GM06990 (cell line): ENCODE measurements around the gene MTMR3.

Experiments
- DNase-seq: peaks from one replicate; pipeline ENCODE4 v3.0.0-alpha.2; 2011; ENCODE audit not compliant: insufficient read length; ENCODE audit errors: extremely low read depth
- H3K27me3 ChIP-seq: replicated peaks from 2 replicates; pipeline ENCODE4 v1.6.0; 2011; ENCODE audit warnings: low read length; ENCODE audit not compliant: control insufficient read depth, insufficient read depth
- H3K36me3 ChIP-seq: 2 replicates; pipeline ENCODE4 v1.5.1; 2011; ENCODE audit warnings: low read length; ENCODE audit not compliant: control insufficient read depth, insufficient read depth
- H3K4me3 ChIP-seq: replicated peaks from 2 replicates; pipeline ENCODE4 v1.5.1; 2011; ENCODE audit warnings: low read depth, mild to moderate bottlenecking, control low read depth, low read length
- CTCF ChIP-seq: IDR thresholded peaks from 2 replicates; pipeline ENCODE4 v1.5.1; 2011; ENCODE audit warnings: low read length, control low read depth, mild to moderate bottlenecking, inconsistent platforms; ENCODE audit not compliant: insufficient read depth, poor library complexity, severe bottlenecking

Gene MTMR3

GRCh38 chr22:29998627-29999384 is 115.8 kb downstream of the MTMR3 start:
- no peak overlapping the region for H3K4me3 ChIP-seq
- TF ChIP-seq CTCF: peak; percentile 13
- DNase-seq: no peak
- no peaks in the 10 kb centered on the region for H3K27me3 ChIP-seq
- peaks cover 3% of the 10 kb centered on the region; the same call in 1 of the 2 replicates for H3K36me3 ChIP-seq

- H3K36me3 ChIP-seq: peaks cover 6% of the 10 kb centered on the region
- TF ChIP-seq CTCF: no peak
- no peak overlapping the region for H3K4me3 ChIP-seq
- no peaks in the 10 kb centered on the region for H3K27me3 ChIP-seq
- no peak for DNase-seq
These were observed 117.6 kb downstream of the MTMR3 start for GRCh38 chr22:30000566-30000965.

- no peak for TF ChIP-seq CTCF
- DNase-seq: no peak
- Histone ChIP-seq H3K4me3 (no peak overlapping the region), H3K36me3 (peaks cover 6% of the 10 kb centered on the region), H3K27me3 (no peaks in the 10 kb centered on the region)
These were observed 118.5 kb downstream of the MTMR3 start for GRCh38 chr22:30001459-30001858.

GRCh38 chr22:30002861-30003486 is 120.0 kb downstream of the MTMR3 start:
- Histone ChIP-seq H3K4me3 (no peak overlapping the region), H3K36me3 (peaks cover 11% of the 10 kb centered on the region), H3K27me3 (no peaks in the 10 kb centered on the region)
- TF ChIP-seq CTCF: no peak
- DNase-seq: no peak

GRCh38 chr22:30004101-30004500 is 121.1 kb downstream of the MTMR3 start:
- Histone ChIP-seq H3K4me3 (no peak overlapping the region), H3K27me3 (no peaks in the 10 kb centered on the region), H3K36me3 (peaks cover 11% of the 10 kb centered on the region)
- TF ChIP-seq CTCF: no peak
- no peak for DNase-seq

- peaks cover 11% of the 10 kb centered on the region for H3K36me3 ChIP-seq
- no peak for DNase-seq
- H3K27me3 ChIP-seq: no peaks in the 10 kb centered on the region
- TF ChIP-seq CTCF: no peak
- H3K4me3 ChIP-seq: no peak overlapping the region
These were observed 121.7 kb downstream of the MTMR3 start for GRCh38 chr22:30004694-30005093.
